Loucy (cell line): ENCODE measurements around the gene GALNT1.
A peak's percentile ranks its signal among the peaks of the same experiment; 100 is the strongest.

Source experiments
- H2AFZ ChIP-seq: fragments of 200-600 bp; sonication (generic); 2 replicates; pipeline ENCODE4 v1.6.0; 2016; ENCODE audit warnings: antibody characterized with exemption, mild to moderate bottlenecking, low read length, moderate library complexity
- H3F3A ChIP-seq: fragments of 200-600 bp; 2 replicates; pipeline ENCODE4 v1.6.0; 2016; ENCODE audit warnings: antibody characterized with exemption, low read depth, mild to moderate bottlenecking
- H3K27me3 ChIP-seq: fragments of 200-600 bp; sonication (generic); 2 replicates; pipeline ENCODE4 v1.6.1; 2014; ENCODE audit warnings: low read length, mild to moderate bottlenecking; ENCODE audit not compliant: insufficient read depth, poor library complexity, severe bottlenecking
- H3K36me3 ChIP-seq: fragments of 200-600 bp; sonication (generic); 2 replicates; pipeline ENCODE4 v1.6.1; 2016; ENCODE audit warnings: low read length; ENCODE audit not compliant: insufficient read depth
- H3K4me1 ChIP-seq: fragments of 200-600 bp; sonication (generic); 2 replicates; pipeline ENCODE4 v1.5.1; 2014; ENCODE audit warnings: low read length, mild to moderate bottlenecking; ENCODE audit not compliant: insufficient read depth, poor library complexity, severe bottlenecking
- H3K4me2 ChIP-seq: fragments of 200-600 bp; sonication (generic); 2 replicates; pipeline ENCODE4 v1.6.0; 2014; ENCODE audit warnings: antibody characterized with exemption, low read length, low read depth, mild to moderate bottlenecking; ENCODE audit not compliant: poor library complexity, severe bottlenecking
- H3K4me3 ChIP-seq: fragments of 200-600 bp; sonication (generic); 2 replicates; pipeline ENCODE4 v1.5.1; 2014; ENCODE audit warnings: low read length, mild to moderate bottlenecking, mixed read lengths; ENCODE audit not compliant: poor library complexity, severe bottlenecking
- H3K79me2 ChIP-seq: fragments of 200-600 bp; sonication (generic); 2 replicates; pipeline ENCODE4 v1.6.1; 2014; ENCODE audit warnings: low read length; ENCODE audit not compliant: insufficient read depth
- H3K9ac ChIP-seq: fragments of 200-600 bp; sonication (generic); 2 replicates; pipeline ENCODE4 v1.6.0; 2014; ENCODE audit warnings: mild to moderate bottlenecking, low read depth, low read length, moderate library complexity; ENCODE audit not compliant: poor library complexity, severe bottlenecking
- H3K9me2 ChIP-seq: fragments of 200-600 bp; sonication (generic); replicated peaks from 2 replicates; pipeline ENCODE4 v1.6.1; 2016; ENCODE audit warnings: low read depth, low read length, mixed read lengths
- H3K9me3 ChIP-seq: fragments of 200-600 bp; sonication (generic); 2 replicates; pipeline ENCODE4 v1.6.1; 2014; ENCODE audit warnings: mild to moderate bottlenecking, antibody characterized with exemption, low read length, low read depth; ENCODE audit not compliant: insufficient read depth
- H4K20me1 ChIP-seq: fragments of 200-600 bp; sonication (generic); 2 replicates; pipeline ENCODE4 v1.6.0; 2014; ENCODE audit warnings: antibody characterized with exemption, low read length, mild to moderate bottlenecking; ENCODE audit not compliant: insufficient read depth, poor library complexity, severe bottlenecking
- CTCF ChIP-seq: fragments of 200-600 bp; sonication (generic); conservative IDR thresholded peaks from 2 replicates; pipeline ENCODE4 v1.5.1; 2014; ENCODE audit warnings: mild to moderate bottlenecking, antibody characterized with exemption, low read length
- EZH2phosphoT487 ChIP-seq: fragments of 200-600 bp; IDR thresholded peaks from 2 replicates; pipeline ENCODE4 v1.6.1; 2018; ENCODE audit warnings: antibody characterized with exemption, mild to moderate bottlenecking, moderate library complexity, borderline replicate concordance

Gene GALNT1

GRCh38 chr18:35754464-35754863, 172.9 kb downstream of the GALNT1 start:
- Histone ChIP-seq H3K36me3 (no peaks in the 10 kb centered on the region), H3K79me2 (no peaks in the 10 kb centered on the region), H3K4me1 (no peaks in the 10 kb centered on the region), H3F3A (no peaks in the 10 kb centered on the region), H3K9me2 (no peaks in the 10 kb centered on the region), H3K4me3 (no peak overlapping the region), H2AFZ (no peak overlapping the region), H3K9me3 (no peaks in the 10 kb centered on the region), H3K4me2 (no peak overlapping the region), H4K20me1 (no peaks in the 10 kb centered on the region), H3K27me3 (no peaks in the 10 kb centered on the region), H3K9ac (no peak overlapping the region)
- TF ChIP-seq CTCF, result no peak
- no peak for TF ChIP-seq EZH2phosphoT487

GRCh38 chr18:35755369-35755768, 173.8 kb downstream of the GALNT1 start:
- Histone ChIP-seq H3K27me3 (no peaks in the 10 kb centered on the region), H3K36me3 (no peaks in the 10 kb centered on the region), H3K79me2 (no peaks in the 10 kb centered on the region), H3K9ac (no peak overlapping the region), H3K4me3 (no peak overlapping the region), H3K9me2 (no peaks in the 10 kb centered on the region), H3K9me3 (no peaks in the 10 kb centered on the region), H3K4me2 (no peak overlapping the region), H3F3A (no peaks in the 10 kb centered on the region), H4K20me1 (no peaks in the 10 kb centered on the region), H3K4me1 (no peaks in the 10 kb centered on the region), H2AFZ (no peak overlapping the region)
- TF ChIP-seq EZH2phosphoT487, result no peak
- TF ChIP-seq CTCF, result no peak

- no peaks in the 10 kb centered on the region for H3K9me2 ChIP-seq
- H2AFZ ChIP-seq, result no peak overlapping the region
- no peaks in the 10 kb centered on the region for H4K20me1 ChIP-seq
- no peaks in the 10 kb centered on the region for H3F3A ChIP-seq
- no peaks in the 10 kb centered on the region for H3K9me3 ChIP-seq
- no peaks in the 10 kb centered on the region for H3K27me3 ChIP-seq
- H3K79me2 ChIP-seq, result no peaks in the 10 kb centered on the region
- no peak overlapping the region for H3K4me2 ChIP-seq
- no peaks in the 10 kb centered on the region for H3K36me3 ChIP-seq
- H3K9ac ChIP-seq, result no peak overlapping the region
- H3K4me3 ChIP-seq, result no peak overlapping the region
- no peaks in the 10 kb centered on the region for H3K4me1 ChIP-seq
- TF ChIP-seq EZH2phosphoT487 (no peak), CTCF (peak; percentile 94)
Observed at GRCh38 chr18:35756506-35757117, 175.1 kb downstream of the GALNT1 start.
